ENCODE data around the gene GARIN3.

DNA sequence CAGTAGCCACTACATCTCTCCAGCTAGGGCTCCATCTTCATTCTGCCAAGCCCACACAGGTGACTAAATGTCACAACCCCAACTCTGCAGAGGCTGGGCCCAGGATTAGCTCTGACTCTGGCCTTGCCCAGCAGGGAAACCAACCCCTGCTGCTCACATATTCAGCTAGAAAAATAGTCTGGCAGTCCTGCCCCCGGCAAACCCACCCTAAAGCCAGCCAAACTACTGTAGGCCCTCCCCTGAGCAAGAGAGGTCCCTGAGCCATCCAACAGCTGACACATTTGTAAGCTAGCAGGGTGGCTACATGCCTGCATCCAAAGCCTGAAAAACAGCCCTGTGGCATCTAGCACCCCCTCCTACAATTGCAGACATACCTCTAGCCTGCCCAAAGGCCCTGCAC is 46.0 kb downstream of the GARIN3 start:
- TF ChIP-seq, protein P1, sequence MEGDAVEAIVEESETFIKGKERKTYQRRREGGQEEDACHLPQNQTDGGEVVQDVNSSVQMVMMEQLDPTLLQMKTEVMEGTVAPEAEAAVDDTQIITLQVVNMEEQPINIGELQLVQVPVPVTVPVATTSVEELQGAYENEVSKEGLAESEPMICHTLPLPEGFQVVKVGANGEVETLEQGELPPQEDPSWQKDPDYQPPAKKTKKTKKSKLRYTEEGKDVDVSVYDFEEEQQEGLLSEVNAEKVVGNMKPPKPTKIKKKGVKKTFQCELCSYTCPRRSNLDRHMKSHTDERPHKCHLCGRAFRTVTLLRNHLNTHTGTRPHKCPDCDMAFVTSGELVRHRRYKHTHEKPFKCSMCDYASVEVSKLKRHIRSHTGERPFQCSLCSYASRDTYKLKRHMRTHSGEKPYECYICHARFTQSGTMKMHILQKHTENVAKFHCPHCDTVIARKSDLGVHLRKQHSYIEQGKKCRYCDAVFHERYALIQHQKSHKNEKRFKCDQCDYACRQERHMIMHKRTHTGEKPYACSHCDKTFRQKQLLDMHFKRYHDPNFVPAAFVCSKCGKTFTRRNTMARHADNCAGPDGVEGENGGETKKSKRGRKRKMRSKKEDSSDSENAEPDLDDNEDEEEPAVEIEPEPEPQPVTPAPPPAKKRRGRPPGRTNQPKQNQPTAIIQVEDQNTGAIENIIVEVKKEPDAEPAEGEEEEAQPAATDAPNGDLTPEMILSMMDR (conservative IDR thresholded peaks at IDR 0.05; ENCODE audit: low read length): no peak
- no peak for TF ChIP-seq EZH2phosphoT487 (IDR thresholded peaks at IDR 0.05; ENCODE audit: borderline replicate concordance, low read depth, low read length)

Data from OCI-LY7 (cell line).